Measurements from ENCODE around the gene EFCAB11.

DNA sequence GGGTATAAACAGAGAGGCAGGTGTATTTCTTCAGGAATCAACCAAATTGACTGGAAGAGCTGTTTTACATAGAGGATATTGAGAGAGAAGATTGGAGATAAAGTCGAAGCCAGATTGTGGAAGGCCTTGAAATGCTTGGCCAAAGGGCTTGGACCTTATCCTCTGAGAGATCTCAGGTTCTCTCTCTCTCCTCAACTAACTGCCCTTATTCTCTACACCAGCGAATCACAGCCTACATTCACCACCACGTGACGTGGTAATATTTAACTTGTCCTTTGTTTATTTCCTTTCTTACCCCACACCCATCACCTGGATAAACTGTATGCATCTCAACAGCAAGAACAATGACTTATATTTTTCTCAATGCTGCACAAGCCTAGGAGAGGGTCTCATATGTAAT, 207.4 kb downstream of the EFCAB11 start:
- TF ChIP-seq CTCF (IDR thresholded peaks at IDR 0.05) (no peak), POLR2A (IDR thresholded peaks at IDR 0.05) (no peak)
